HG03108 (cell line): ENCODE results near the gene TMPRSS12.
"Not testable (repeated sequence)": the region's sequence is repeated elsewhere in the genome, so short reads cannot be mapped to it uniquely, and the experiment has no call there.

ENCODE experiments used
- ATAC-seq: cut with Tn5 transposase; IDR thresholded peaks from one replicate; pipeline ENCODE4 v1.9.1; 2021; ENCODE audit warnings: moderate library complexity; ENCODE audit not compliant: unreplicated experiment

Gene TMPRSS12

DNA sequence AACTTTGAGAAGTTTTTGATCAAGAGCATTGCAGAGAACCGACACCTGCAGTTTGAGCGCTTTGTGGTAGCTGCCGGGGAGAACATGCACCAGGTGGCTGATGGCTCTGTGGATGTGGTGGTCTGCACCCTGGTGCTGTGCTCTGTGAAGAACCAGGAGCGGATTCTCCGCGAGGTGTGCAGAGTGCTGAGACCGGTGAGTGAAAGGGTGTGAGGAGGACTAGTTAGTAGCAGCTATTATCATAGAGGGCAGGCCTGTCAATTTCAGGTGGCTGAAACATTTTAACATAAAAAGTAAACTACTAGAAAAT lies 82.6 kb downstream of the TMPRSS12 start:
- ATAC-seq: no peak

DNA sequence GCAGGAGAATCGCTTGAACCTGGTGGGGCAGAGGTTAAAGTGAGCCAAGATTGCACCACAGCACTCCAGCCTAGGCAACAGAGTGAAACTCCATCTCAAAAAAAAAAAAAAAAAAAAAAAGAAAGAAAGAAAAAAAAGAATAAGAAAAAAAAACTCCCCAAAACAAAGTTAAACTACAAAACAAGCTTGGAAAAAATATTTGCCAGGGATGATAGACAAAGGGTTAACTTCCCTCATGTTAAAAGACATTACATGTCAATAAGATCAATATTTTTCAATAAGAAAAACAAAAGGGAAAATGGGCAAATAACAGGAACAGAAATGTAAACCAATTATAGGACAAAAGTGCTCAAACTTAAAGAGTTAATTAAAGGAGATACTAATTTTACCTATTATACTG lies 83.2 kb downstream of the TMPRSS12 start:
- ATAC-seq: no peak

GRCh38 chr12:50926415-50926814 lies 83.7 kb downstream of the TMPRSS12 start:
- no peak for ATAC-seq

DNA sequence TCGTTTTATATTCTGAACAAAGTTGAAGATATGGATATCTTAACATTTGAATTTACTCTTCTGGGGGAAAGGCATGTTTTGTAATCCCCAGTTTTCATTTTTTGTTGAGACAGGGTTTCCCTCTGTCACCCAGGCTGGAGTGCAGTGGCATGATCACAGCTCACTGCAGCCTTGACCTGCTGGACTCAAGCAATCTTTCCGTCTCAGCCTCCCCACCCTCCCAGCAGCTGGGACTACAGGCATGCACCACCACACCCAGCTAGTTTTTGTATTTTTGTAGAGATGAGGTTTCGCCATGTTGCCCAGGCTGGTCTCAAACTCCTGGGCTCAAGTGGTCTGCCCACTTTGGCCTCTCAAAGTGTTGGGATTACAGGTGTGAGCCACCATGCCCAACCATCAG lies 84.2 kb downstream of the TMPRSS12 start:
- ATAC-seq: not testable (repeated sequence)

- no peak for ATAC-seq
Measured at GRCh38 chr12:50927356-50927755, 84.6 kb downstream of the TMPRSS12 start.

- no peak for ATAC-seq
Measured at GRCh38 chr12:50927766-50928224, 85.1 kb downstream of the TMPRSS12 start.

DNA sequence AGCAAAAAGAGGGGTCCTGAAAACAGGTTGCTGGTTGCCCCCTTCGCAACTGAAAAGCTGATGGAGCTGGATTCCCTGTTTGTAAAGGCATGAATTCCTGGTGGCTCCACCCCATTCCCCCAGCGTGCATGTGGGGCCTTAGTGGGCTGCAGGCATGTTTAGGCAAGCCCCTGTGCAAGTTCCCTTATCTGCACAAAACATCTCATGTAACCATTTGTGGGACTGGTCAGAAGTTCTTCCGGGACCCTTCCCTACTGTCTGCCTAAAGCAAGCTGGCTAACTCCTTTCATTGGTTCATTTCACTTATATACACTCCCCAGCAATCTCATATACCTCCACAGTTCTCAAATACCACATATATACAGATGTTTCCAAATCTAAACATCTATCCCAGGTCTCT lies 85.7 kb downstream of the TMPRSS12 start:
- ATAC-seq: no peak

DNA sequence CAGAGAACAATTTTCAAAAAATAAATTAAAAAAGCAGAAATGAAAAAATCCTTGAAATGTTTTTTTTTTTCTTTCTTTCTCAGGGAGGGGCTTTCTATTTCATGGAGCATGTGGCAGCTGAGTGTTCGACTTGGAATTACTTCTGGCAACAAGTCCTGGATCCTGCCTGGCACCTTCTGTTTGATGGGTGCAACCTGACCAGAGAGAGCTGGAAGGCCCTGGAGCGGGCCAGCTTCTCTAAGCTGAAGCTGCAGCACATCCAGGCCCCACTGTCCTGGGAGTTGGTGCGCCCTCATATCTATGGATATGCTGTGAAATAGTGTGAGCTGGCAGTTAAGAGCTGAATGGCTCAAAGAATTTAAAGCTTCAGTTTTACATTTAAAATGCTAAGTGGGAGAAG lies 87.1 kb downstream of the TMPRSS12 start:
- ATAC-seq: no peak

- not testable (repeated sequence) for ATAC-seq
Measured at GRCh38 chr12:50930477-50930876, 87.8 kb downstream of the TMPRSS12 start.

GRCh38 chr12:50932787-50933280 lies 90.1 kb downstream of the TMPRSS12 start:
- no peak for ATAC-seq

DNA sequence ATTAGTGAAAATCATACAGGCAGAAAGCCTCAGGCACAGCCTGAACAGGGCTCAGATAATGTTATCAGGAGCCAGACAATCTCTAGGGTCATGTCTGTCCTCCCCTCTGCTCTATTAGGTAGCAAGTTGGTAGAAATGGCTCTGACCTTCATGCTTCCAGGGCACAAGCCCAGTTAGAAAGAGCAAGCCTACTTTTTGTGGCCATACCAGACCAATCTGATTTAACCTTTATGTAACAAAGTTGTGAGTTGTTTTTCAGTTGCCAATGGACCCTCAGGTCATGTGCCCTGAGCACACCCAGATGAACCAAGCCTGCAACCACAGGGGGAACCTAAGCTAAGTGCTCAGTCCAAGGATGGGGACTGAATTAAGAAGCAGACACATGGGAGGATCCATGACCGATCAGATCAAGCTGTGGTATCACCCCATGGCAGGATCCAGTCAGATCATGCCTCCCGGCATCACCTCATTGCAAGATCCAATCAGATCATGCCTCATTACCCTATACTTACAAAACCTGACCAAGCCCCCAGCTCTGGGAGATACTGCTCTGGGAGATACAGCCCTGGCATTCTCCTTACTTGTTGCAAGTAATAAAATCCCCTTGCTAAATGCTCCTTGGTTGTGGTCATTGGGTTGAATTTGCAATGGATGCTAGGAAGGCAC lies 90.9 kb downstream of the TMPRSS12 start:
- ATAC-seq: no peak

DNA sequence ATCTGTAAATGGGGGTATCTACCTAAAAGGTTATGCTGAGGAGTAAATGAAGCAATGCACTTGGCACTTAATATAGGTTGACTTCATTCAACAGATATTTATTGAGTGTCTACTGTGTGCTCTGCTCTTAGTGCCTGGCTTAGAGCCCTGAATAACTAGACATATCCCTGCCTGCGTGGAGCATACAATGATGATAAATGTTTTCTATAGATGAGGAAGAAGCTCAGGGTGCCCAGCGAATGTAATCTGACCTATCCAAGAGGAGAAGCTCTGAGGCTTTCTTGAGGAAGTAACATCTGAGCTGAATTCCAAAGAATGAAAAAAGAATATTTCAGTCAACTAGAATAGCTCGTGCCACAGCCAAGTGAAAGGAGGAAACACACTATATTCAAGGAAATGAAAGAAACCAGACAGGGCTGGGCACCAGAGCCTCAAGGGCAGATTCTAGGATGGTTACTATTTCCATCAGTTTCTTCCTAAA lies 91.7 kb downstream of the TMPRSS12 start:
- no peak for ATAC-seq

DNA sequence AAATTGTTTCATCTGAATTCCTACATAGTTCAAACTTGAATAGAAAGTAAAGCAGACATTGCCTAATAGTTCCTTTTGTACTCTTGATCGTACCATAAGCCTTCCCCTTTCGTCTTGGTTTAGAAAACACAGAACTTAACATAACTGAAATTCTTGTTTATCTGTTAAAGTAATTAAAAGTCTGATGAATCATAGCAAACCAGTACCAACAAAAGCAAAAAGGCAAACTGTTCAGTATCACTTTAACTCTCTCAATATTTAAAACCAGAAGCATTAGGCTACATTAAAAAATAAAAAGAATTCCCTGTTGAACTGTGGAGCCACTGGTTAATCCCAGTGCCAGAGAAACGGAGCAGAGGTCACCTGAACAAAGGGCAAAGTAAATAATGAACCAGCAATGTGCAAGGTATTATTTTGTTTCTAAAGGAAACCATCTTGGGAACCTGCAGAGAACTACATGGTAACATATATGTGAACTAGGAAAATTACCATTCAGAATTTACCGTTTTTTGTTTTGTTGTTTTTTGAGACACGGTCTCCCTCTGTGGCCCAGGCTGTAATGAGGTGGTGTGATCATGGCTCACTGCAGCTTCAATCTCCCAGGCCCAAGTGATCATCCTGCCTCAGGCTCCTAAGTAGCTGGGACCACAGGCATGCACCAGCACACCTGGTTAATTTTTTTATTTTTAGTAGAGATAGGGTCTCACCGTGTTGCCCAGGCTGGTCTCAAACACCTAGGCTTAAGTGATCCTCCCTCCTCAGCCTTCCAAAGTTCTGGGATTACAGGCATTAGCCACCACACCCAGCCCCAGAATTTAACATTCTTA lies 92.5 kb downstream of the TMPRSS12 start:
- no peak for ATAC-seq

DNA sequence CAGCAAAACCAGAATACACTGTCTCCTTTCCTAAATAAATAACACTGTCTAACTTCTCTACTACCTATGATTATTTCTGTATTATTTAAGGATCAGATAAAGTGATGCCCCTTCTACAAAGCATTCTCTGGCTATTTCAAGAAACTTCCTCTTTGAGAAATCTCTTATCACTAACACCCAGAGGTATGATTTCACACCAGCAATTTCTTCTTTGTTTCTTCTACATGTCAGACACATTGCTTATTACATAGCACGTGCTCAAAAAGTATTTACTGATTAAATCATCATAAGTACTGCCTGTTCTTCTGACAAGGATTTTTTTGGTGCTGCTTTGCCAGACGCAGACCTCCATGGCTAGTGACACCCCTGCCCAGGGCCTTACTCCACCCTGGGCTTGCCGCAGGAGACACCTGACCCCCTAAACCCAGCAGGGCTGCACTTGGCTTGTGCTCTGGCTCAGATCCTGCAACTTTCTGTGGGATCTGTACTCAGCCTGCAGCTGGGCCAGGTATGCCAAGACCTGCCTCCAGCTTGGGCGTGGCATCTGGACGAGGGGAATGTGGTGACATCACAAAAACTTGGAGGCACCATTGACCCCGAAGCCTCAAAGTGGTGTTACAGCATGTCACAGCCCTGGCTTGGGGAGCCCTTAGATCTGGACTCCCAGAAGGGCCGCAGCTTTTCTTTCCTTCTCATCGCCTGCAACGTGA lies 94.2 kb downstream of the TMPRSS12 start:
- no peak for ATAC-seq
